Measurements from ENCODE around the gene ANP32A. TPM values are rescaled to one million over a fixed set of nuclear protein-coding genes. Genes with fewer than 3 reads are reported as not detected.

Gene ANP32A
- total and polyA plus RNA-seq, 9 of the 15 experiments (the other 6 are each of a cell fraction or from before 2014, with no cell fraction given) = 13.2 to 656 (median 210) TPM

DNA sequence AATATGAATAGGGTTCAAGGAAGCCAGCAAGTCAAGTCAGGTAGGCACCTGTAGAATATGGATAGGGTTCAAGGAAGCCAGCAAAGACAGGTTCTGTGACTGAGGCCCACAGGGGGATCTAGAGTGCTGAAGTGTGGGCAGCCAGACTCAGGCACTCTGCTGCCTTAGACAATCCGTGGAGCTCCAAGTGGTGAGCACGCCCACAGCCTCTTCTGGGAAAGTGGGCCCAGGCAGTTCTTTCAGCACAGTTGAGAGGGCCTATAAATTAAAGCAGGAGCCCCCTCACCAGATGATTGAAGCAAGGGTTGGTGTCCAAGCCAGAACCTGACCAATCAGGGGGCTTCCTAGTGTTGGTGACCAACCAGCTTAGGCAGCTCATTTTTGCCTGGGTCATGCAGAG lies 51.0 kb downstream of the ANP32A start:
- H3K4me1 ChIP-seq (replicated peaks in 1 of 2; ENCODE audit: control insufficient read depth in 2 of 2, insufficient read depth in 2 of 2, low read length in 2 of 2) = no peaks in the 10 kb centered on the region
- no peak overlapping the region for H3K4me3 ChIP-seq
- no peak for TF ChIP-seq ERF (CRISPR knock-in tag; IDR thresholded peaks at IDR 0.05)
- no peaks in the 10 kb centered on the region for H3K36me3 ChIP-seq (ENCODE audit: control insufficient read depth, insufficient read depth, low read length)
- intact Hi-C loops (cut with micrococcal nuclease) = no loop called here
- no peak for FAIRE-seq
- H3K4me2 ChIP-seq (ENCODE audit: insufficient read depth, low read length) = no peak overlapping the region
- WGBS (ENCODE audit: insufficient coverage, low coverage, missing lambda C conversion rate) = 0% methylated on average over 2 of the region's 2 CpGs
- H3K9me1 ChIP-seq (ENCODE audit: control insufficient read depth, insufficient read depth, low read length) = no peaks in the 10 kb centered on the region
- H3K79me2 ChIP-seq (ENCODE audit: control insufficient read depth, insufficient read depth, low read length) = no peaks in the 10 kb centered on the region
- no peak overlapping the region for H3K27ac ChIP-seq (ENCODE audit: extremely low read depth, low read depth, low read length)
- no peak for DNase-seq (ENCODE audit: extremely low read depth in 1 of 4, low spot score in 3 of 4)
- H3K9me3 ChIP-seq (replicated peaks; ENCODE audit: control insufficient read depth, insufficient read depth, low read depth, low read length) = no peaks in the 10 kb centered on the region
- no peak overlapping the region for H2AFZ ChIP-seq (ENCODE audit: low read depth, low read length)
- no peak overlapping the region for H3K9ac ChIP-seq (ENCODE audit: insufficient read depth in 1 of 2, low read depth in 2 of 2, low read length in 2 of 2)
- H3K27me3 ChIP-seq (ENCODE audit: control insufficient read depth in 2 of 2, insufficient read depth in 2 of 2, low read length in 2 of 2) = peaks cover 3 to 13% of the 10 kb centered on the region in 2 experiments; a peak in 3 of 5 replicates
- H4K20me1 ChIP-seq (replicated peaks; ENCODE audit: control insufficient read depth, insufficient read depth, low read length) = no peaks in the 10 kb centered on the region
- no peak for ATAC-seq
- ChIA-PET CTCF (ENCODE audit: low intra/inter-chr PET ratio) (no interaction called here), POLR2A (interaction anchor here (0.6 kb wide), 1 partner anchor 51 kb away, joined by 3 read pairs; the partner anchor contains the start of gene ANP32A)
- BruUV-seq (replicated peaks) = no TSS peak
- in situ Hi-C loops (cut with MboI) = no loop called here

DNA sequence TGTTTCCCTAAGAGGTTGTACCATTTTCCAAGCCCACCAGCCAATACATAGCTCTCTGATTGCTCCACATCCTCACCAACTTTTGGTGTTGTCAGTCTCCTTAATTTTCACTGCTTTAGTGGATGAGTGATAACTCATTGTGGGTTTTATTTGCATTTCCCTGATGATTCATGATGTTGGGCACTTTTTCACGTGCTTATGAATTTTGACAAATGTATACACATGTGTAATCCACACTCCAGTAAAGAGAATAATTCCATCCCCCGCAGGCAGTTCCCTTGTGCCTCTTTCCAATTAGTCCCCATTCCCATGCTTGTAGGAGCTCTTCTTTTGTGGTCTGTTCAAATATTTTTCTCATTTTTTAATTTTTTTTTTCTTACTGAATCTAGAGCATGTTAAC lies 52.4 kb downstream of the ANP32A start:
- BruUV-seq (replicated peaks) = no TSS peak
- TF ChIP-seq PHF21A (IDR thresholded peaks at IDR 0.05; ENCODE audit: borderline replicate concordance, low read depth) (no peak), MTA2 (IDR thresholded peaks at IDR 0.05; ENCODE audit: low read depth) (no peak), RFX5 (IDR thresholded peaks at IDR 0.05; ENCODE audit: low read depth, low read length) (no peak), POLR2A (conservative IDR thresholded peaks at IDR 0.05) (no peak), SREBF2 (CRISPR knock-in tag; IDR thresholded peaks at IDR 0.05) (no peak), TAF9B (IDR thresholded peaks at IDR 0.05; ENCODE audit: partially characterized antibody) (no peak)
- TF ChIP-seq, protein P1, sequence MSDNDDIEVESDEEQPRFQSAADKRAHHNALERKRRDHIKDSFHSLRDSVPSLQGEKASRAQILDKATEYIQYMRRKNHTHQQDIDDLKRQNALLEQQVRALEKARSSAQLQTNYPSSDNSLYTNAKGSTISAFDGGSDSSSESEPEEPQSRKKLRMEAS (CRISPR knock-in tag; IDR thresholded peaks at IDR 0.05) = no peak
- FAIRE-seq (no peak), ATAC-seq (no peak), DNase-seq (ENCODE audit: extremely low read depth in 1 of 4, low spot score in 3 of 4) (no peak)
- CTCF ChIA-PET (ENCODE audit: low intra/inter-chr PET ratio) = no interaction called here
- POLR2A ChIA-PET = interaction anchor here (0.6 kb wide), 1 partner anchor 14 kb away, joined by 3 read pairs; no protein-coding TSS in a partner anchor
- no peaks in the 10 kb centered on the region for H3K9me3 ChIP-seq (replicated peaks; ENCODE audit: control insufficient read depth, insufficient read depth, low read depth, low read length)
- no peak overlapping the region for H2AFZ ChIP-seq (ENCODE audit: low read depth, low read length)
- H3K27me3 ChIP-seq (ENCODE audit: control insufficient read depth in 2 of 2, insufficient read depth in 2 of 2, low read length in 2 of 2) = peaks cover 3 to 13% of the 10 kb centered on the region in 2 experiments; a peak in 3 of 5 replicates
- 0% methylated on average over 2 of the region's 2 CpGs for WGBS (ENCODE audit: insufficient coverage, low coverage, missing lambda C conversion rate)
- no peaks in the 10 kb centered on the region for H3K36me3 ChIP-seq (ENCODE audit: control insufficient read depth, insufficient read depth, low read length)
- in situ Hi-C loops (cut with MboI) = no loop called here
- no peaks in the 10 kb centered on the region for H3K4me1 ChIP-seq (replicated peaks in 1 of 2; ENCODE audit: control insufficient read depth in 2 of 2, insufficient read depth in 2 of 2, low read length in 2 of 2)
- H3K4me3 ChIP-seq = no peak overlapping the region
- no peaks in the 10 kb centered on the region for H4K20me1 ChIP-seq (replicated peaks; ENCODE audit: control insufficient read depth, insufficient read depth, low read length)
- H3K4me2 ChIP-seq (ENCODE audit: insufficient read depth, low read length) = no peak overlapping the region
- H3K79me2 ChIP-seq (ENCODE audit: control insufficient read depth, insufficient read depth, low read length) = no peaks in the 10 kb centered on the region
- no peaks in the 10 kb centered on the region for H3K9me1 ChIP-seq (ENCODE audit: control insufficient read depth, insufficient read depth, low read length)
- intact Hi-C loops (cut with micrococcal nuclease) = no loop called here
- H3K27ac ChIP-seq (ENCODE audit: extremely low read depth, low read depth, low read length) = no peak overlapping the region
- H3K9ac ChIP-seq (ENCODE audit: insufficient read depth in 1 of 2, low read depth in 2 of 2, low read length in 2 of 2) = no peak overlapping the region

Measured in K562 (cell line).